Panc1 (cell line): ENCODE data around the gene FBXO24. TPM values are rescaled to one million over a fixed set of nuclear protein-coding genes. Genes with fewer than 3 reads are reported as not detected.
A peak's percentile ranks its signal among the peaks of the same experiment; 100 is the strongest.
"Not testable (repeated sequence)": the region's sequence is repeated elsewhere in the genome, so short reads cannot be mapped to it uniquely, and the experiment has no call there.

Experiments used
- ATAC-seq: fragments of 200-7000 bp; cut with Tn5 transposase; 2 replicates; pipeline ENCODE4 v1.9.1; 2020; ENCODE audit warnings: mild to moderate bottlenecking, moderate library complexity
- Bru-seq: library from RNA; stranded (reverse); fragments of 400-500 nt; gene quantifications from one replicate; lab custom pipeline; 2021; lab: Mats Ljungman, UMichigan
- BruChase-seq, 2 experiments: library from RNA; stranded (reverse); fragments of 400-500 nt; gene quantifications; one replicate each; lab custom pipeline; 2021; lab: Mats Ljungman, UMichigan
- BruUV-seq: library from RNA; stranded (reverse); fragments of 400-500 nt; replicated peaks from 2 replicates; lab custom pipeline; 2021; lab: Mats Ljungman, UMichigan
- CTCF ChIA-PET: fragments of 300-600 bp; sonication (Branson Sonifier 250); formaldehyde crosslinking; loops from one replicate; lab custom pipeline; 2022; ENCODE audit warnings: antibody characterized with exemption; lab: Charles Lee
- POLR2A ChIA-PET: fragments of 300-600 bp; sonication (Branson Sonifier 250); formaldehyde crosslinking; loops from one replicate; lab custom pipeline; 2022; ENCODE audit warnings: antibody characterized with exemption; lab: Charles Lee
- DNase-seq: peaks from one replicate; pipeline ENCODE4 v3.0.0-alpha.2; 2010; ENCODE audit warnings: low read depth, low spot score
- H3K27ac ChIP-seq: 2 replicates; pipeline ENCODE4 v1.5.1; 2011; ENCODE audit warnings: mild to moderate bottlenecking, low read length, inconsistent platforms
- H3K27me3 ChIP-seq: fragments of 200-500 bp; sonication (Bioruptor generic); 2 replicates; pipeline ENCODE4 v1.6.0; 2014; ENCODE audit warnings: low read length, inconsistent platforms; ENCODE audit not compliant: control insufficient read depth, insufficient read depth
- H3K36me3 ChIP-seq: fragments of 200-500 bp; sonication (Bioruptor generic); 2 replicates; pipeline ENCODE4 v1.5.1; 2014; ENCODE audit warnings: inconsistent platforms, mild to moderate bottlenecking, low read length, moderate library complexity; ENCODE audit not compliant: control insufficient read depth, insufficient read depth
- H3K4me1 ChIP-seq: 2 replicates; pipeline ENCODE4 v1.5.1; 2011; ENCODE audit warnings: inconsistent platforms, mild to moderate bottlenecking, low read length, moderate library complexity; ENCODE audit not compliant: control insufficient read depth, insufficient read depth
- H3K4me3 ChIP-seq, 2 experiments: 2 replicates each; pipeline ENCODE4 v1.5.1; 2011 to 2012; ENCODE audit warnings: low read depth in 2 of 2, low read length in 2 of 2, mild to moderate bottlenecking in 2 of 2, inconsistent platforms in 1 of 2, moderate library complexity in 1 of 2
- H3K9me3 ChIP-seq: fragments of 200-500 bp; sonication (Bioruptor generic); 2 replicates; pipeline ENCODE4 v1.5.1; 2014; ENCODE audit warnings: low read depth, mild to moderate bottlenecking, inconsistent platforms, low read length, moderate library complexity; ENCODE audit not compliant: control insufficient read depth, insufficient read depth
- POLR2AphosphoS5 ChIP-seq: IDR thresholded peaks from 2 replicates; pipeline ENCODE4 v1.6.1; 2012; ENCODE audit warnings: mild to moderate bottlenecking, low read depth, low read length, moderate library complexity
- REST ChIP-seq, 2 experiments: IDR thresholded peaks; 2 replicates each; pipeline ENCODE4 v1.6.1; 2011 to 2012; ENCODE audit warnings: low read depth in 2 of 2, control low read depth in 1 of 2, low read length in 1 of 2, mild to moderate bottlenecking in 1 of 2, moderate library complexity in 1 of 2; ENCODE audit not compliant: insufficient read depth in 1 of 2
- SIN3A ChIP-seq: IDR thresholded peaks from 2 replicates; pipeline ENCODE4 v1.6.1; 2012; ENCODE audit warnings: low read depth, mild to moderate bottlenecking, low read length, moderate library complexity, borderline replicate concordance; ENCODE audit not compliant: insufficient read depth
- TCF7L2 ChIP-seq: IDR thresholded peaks from 2 replicates; pipeline ENCODE4 v1.6.1; 2011; ENCODE audit warnings: mild to moderate bottlenecking, low read depth, low read length, inconsistent platforms
- in situ Hi-C: cut with HindIII; loops from 2 replicates; pipeline ENCODE4 v1.10.0; 2016; ENCODE audit warnings: low sequenced_read_pairs, low pct_unique_long_range_greater_than_20kb
- intact Hi-C: fragments of 100-400 bp; cut with micrococcal nuclease; formaldehyde crosslinking; loops from one replicate; pipeline ENCODE4 v1.10.0; 2022; ENCODE audit not compliant: unreplicated experiment
- long read RNA-seq: library from polyadenylated mRNA; unstranded; transcript quantifications from one replicate; pipeline ENCODE4 v2.0.0, GENCODE V29; 2021; ENCODE audit not compliant: unreplicated experiment
- polyA plus RNA-seq: library from polyadenylated mRNA; unstranded; fragments of >200 nt; gene quantifications from one replicate; pipeline ENCODE4 v1.2.1, GENCODE V29; 2012; ENCODE audit warnings: missing spikeins; ENCODE audit not compliant: insufficient read length
- total RNA-seq: library from RNA; stranded (reverse); gene quantifications from one replicate; pipeline ENCODE4 v1.2.1, GENCODE V29; 2021; ENCODE audit not compliant: unreplicated experiment

Gene FBXO24, protein sequence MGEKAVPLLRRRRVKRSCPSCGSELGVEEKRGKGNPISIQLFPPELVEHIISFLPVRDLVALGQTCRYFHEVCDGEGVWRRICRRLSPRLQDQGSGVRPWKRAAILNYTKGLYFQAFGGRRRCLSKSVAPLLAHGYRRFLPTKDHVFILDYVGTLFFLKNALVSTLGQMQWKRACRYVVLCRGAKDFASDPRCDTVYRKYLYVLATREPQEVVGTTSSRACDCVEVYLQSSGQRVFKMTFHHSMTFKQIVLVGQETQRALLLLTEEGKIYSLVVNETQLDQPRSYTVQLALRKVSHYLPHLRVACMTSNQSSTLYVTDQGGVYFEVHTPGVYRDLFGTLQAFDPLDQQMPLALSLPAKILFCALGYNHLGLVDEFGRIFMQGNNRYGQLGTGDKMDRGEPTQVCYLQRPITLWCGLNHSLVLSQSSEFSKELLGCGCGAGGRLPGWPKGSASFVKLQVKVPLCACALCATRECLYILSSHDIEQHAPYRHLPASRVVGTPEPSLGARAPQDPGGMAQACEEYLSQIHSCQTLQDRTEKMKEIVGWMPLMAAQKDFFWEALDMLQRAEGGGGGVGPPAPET
- total RNA-seq: 0.59 TPM
- 1.2 TPM for polyA plus RNA-seq
- percentile 31 among the genes with signal in this experiment for Bru-seq, nascent RNA
- percentile 37 among the genes with signal in this experiment for BruChase-seq, experiment 1, labeled RNA remaining after a 2-hour chase
- BruChase-seq, experiment 2, labeled RNA remaining after a 6-hour chase: percentile 45 among the genes with signal in this experiment
- long read RNA-seq, partial matches to known transcripts: 1 of 11 reads
- long read RNA-seq, other reads (novel, unspliced or antisense): 10 of 11 reads

DNA sequence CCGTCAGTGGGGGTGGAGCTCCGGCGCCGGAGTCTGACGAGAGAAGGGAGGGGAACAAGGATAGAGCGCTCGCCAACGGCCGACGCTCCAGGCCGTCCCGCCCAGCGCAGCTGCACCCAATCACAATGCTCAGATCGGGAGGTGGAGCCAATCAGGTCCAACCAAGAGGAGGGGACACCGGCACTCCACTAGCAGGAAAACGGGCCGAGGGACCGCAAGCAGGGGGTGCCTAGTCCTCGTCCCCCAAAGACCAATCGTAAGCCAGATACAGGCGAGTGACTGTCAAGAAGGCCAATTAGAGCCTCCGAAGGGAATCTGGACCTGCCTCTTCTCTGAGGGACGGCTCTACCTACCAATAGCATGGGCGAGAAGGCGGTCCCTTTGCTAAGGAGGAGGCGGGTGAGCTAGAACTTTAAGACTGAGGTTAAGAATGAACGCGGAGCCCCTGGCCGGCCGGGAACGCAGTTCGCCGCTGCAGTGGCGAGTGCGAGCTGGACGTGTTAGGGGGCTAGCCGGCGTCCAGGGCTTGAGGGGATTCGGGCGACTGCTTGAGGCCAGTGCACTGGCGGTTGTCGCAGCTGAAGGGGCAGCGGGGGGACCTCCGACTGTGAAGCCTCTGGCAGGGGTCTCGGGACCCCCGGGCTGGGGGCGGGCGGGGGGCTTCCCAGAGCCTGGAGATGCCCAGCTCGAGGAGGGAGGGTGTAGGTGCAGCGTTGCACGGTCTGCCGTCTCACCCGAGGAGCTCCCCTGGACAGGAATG, at the start of gene FBXO24:
Gene FBXO24, plus strand, starts transcription at position 63 of the 760 bp plus-strand sequence. Its CDS starts 298 bp downstream, at position 361.
- Histone ChIP-seq H3K9me3 (no peaks in the 10 kb centered on the region), H3K4me1 (peaks cover 12% of the 10 kb centered on the region), H3K27me3 (no peaks in the 10 kb centered on the region), H3K27ac (peak within 1 kb of the TSS; percentile 86), H3K36me3 (peaks cover 6% of the 10 kb centered on the region; the same call in 1 of the 2 replicates), H3K4me3 (peak within 1 kb of the TSS; percentile 89 to 93)
- CTCF ChIA-PET: interaction anchor here (0.5 to 1.1 kb wide), 6 partner anchors 17 to 266 kb away, joined by 3 to 8 read pairs (median 3); partner anchors contain the start of gene SLC12A9
- DNase-seq: peak; percentile 100
- ATAC-seq: peak; percentile 95
- BruUV-seq: no TSS peak
- TF ChIP-seq TCF7L2 (peak; percentile 38; the same call in 1 of the 2 replicates), SIN3A (no peak), REST (IDR thresholded peaks at IDR 0.05; ENCODE audit: insufficient read depth in 1 of 2, low read depth in 2 of 2, low read length in 1 of 2) (no peak), POLR2AphosphoS5 (0 out of 2 replicates have a peak, but pooled peaks have one; percentile 2)
- in situ Hi-C loops (no loop called here), intact Hi-C loops (no loop called here)
- POLR2A ChIA-PET: interaction anchor here (0.6 kb wide), 2 partner anchors 12 to 303 kb away, joined by 7 read pairs; no protein-coding TSS in a partner anchor

DNA sequence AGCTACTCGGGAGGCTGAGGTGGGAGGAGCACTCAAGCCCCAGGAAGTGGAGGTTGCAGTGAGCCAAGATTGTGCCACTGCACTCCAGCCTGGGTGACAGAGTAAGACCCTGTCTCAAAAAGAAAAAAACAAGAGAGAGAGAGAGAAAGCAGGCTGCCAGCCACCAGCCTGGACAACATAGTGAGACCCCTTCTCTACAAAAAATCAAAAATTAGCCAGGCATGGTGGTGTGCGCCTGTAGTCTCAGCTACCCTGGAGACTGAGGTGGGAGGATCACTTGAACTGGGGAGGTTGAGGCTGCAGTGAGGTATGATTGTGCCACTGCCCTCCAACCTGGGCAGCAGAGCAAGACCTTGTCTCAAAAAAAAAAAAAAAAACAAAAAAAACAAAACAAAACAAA, 49.4 kb upstream of the FBXO24 start:
- H3K4me3 ChIP-seq, H3K27ac ChIP-seq, ATAC-seq, BruUV-seq, H3K9me3 ChIP-seq, H3K27me3 ChIP-seq, H3K4me1 ChIP-seq, intact Hi-C loops, POLR2A ChIA-PET, CTCF ChIA-PET, DNase-seq, H3K36me3 ChIP-seq, in situ Hi-C loops: not testable (repeated sequence)
